Body of pancreas (tissue), 4 donors: Measurements from ENCODE around the gene UCK1. TPM values are rescaled to one million over a fixed set of nuclear protein-coding genes. Genes with fewer than 3 reads are reported as not detected.

ENCODE experiments used
- ATAC-seq: fragments of 150-250 bp; one replicate; pipeline ENCODE4 v1.9.1; 2016
- DNase-seq, 4 donors: peaks; one replicate each; pipeline ENCODE4 v3.0.0-alpha.2; 2019
- H3K27ac ChIP-seq, 4 donors: fragments of 200-600 bp; sonication (generic); 1 replicate in 3 of 4; 2 replicates in 1 of 4; pipeline versions ENCODE4 v1.5.1 to v1.6.1; 2016 to 2019; ENCODE audit warnings: mild to moderate bottlenecking in 1 of 4, mixed read lengths in 1 of 4, moderate library complexity in 1 of 4
- H3K27me3 ChIP-seq, 2 donors: fragments of 200-600 bp; sonication (generic); one replicate each; pipeline ENCODE4 v1.6.0; 2016; ENCODE audit warnings: mild to moderate bottlenecking in 1 of 2
- H3K36me3 ChIP-seq, 2 donors: fragments of 200-600 bp; sonication (generic); replicated peaks in 1 of 2; 2 replicates each; pipeline ENCODE4 v1.5.1; 2016; ENCODE audit warnings: low read depth in 2 of 2; ENCODE audit not compliant: insufficient read depth in 1 of 2
- H3K4me1 ChIP-seq: fragments of 200-600 bp; sonication (generic); one replicate; pipeline ENCODE4 v1.6.0; 2016
- H3K4me3 ChIP-seq, 2 donors: fragments of 200-600 bp; sonication (generic); 1 replicate in 1 of 2; 2 replicates in 1 of 2; pipeline ENCODE4 v1.5.1; 2016 to 2019
- H3K9me3 ChIP-seq, 3 donors: fragments of 200-600 bp; sonication (generic); 1 replicate in 2 of 3; 2 replicates in 1 of 3; pipeline ENCODE4 v1.5.1; 2016
- POLR2A ChIP-seq, 3 donors: fragments of 450-650 bp; IDR thresholded peaks; one replicate each; pipeline ENCODE4 v1.6.1; 2016; ENCODE audit warnings: antibody characterized with exemption in 3 of 3, mild to moderate bottlenecking in 2 of 3
- WGBS, 2 donors: methylation state at CpG; one replicate each; pipeline ENCODE4 v1.1.5; 2017; 5-methylcytosine and 5-hydroxymethylcytosine counted together
- intact Hi-C: fragments of 100-400 bp; cut with DNase I; formaldehyde crosslinking; loops from one replicate; pipeline ENCODE4 v1.15.1; 2023
- total RNA-seq, 2 donors: library from RNA; depleted of rRNA; stranded (reverse); fragments of >200 nt; gene quantifications; one replicate each; pipeline ENCODE4 v1.1.0, GENCODE V29; 2016
- TF ChIP-seq, protein P1 (sequence below), 7 experiments: fragments of 450-650 bp in 4 of 7; fragments of 200-600 bp in 3 of 7; sonication (generic) in 3 of 7; IDR thresholded peaks; one replicate each; pipeline ENCODE4 v1.5.1; 2016 to 2019; ENCODE audit warnings: antibody characterized with exemption in 7 of 7

The UCK1 gene
- total RNA-seq, 2 donors from 2014 or later = 16.5 to 37.1 TPM

- ATAC-seq = peak; percentile 26
- intact Hi-C loops = no loop called here
- peak overlapping the region in 2 of 4 donors; percentile 76 to 86 for H3K27ac ChIP-seq
- DNase-seq = peak in 2 of 4 donors; percentile 29 to 36
- H3K4me3 ChIP-seq = peak overlapping the region; percentile 32 to 34
- no peak for TF ChIP-seq POLR2A (IDR thresholded peaks at IDR 0.05)
- TF ChIP-seq, protein P1, sequence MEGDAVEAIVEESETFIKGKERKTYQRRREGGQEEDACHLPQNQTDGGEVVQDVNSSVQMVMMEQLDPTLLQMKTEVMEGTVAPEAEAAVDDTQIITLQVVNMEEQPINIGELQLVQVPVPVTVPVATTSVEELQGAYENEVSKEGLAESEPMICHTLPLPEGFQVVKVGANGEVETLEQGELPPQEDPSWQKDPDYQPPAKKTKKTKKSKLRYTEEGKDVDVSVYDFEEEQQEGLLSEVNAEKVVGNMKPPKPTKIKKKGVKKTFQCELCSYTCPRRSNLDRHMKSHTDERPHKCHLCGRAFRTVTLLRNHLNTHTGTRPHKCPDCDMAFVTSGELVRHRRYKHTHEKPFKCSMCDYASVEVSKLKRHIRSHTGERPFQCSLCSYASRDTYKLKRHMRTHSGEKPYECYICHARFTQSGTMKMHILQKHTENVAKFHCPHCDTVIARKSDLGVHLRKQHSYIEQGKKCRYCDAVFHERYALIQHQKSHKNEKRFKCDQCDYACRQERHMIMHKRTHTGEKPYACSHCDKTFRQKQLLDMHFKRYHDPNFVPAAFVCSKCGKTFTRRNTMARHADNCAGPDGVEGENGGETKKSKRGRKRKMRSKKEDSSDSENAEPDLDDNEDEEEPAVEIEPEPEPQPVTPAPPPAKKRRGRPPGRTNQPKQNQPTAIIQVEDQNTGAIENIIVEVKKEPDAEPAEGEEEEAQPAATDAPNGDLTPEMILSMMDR (IDR thresholded peaks at IDR 0.05) = no peak
- WGBS, 2 donors = 3% methylated on average over 14 to 30 of the region's 30 CpGs
- no peaks in the 10 kb centered on the region for H3K36me3 ChIP-seq
- H3K27me3 ChIP-seq = no peaks in the 10 kb centered on the region
- H3K4me1 ChIP-seq = peaks cover 19% of the 10 kb centered on the region
- peaks cover 0 to 15% (median 0%) of the 10 kb centered on the region in 3 donors for H3K9me3 ChIP-seq
Measured at GRCh38 chr9:131545786-131546335, 14.8 kb upstream of the UCK1 start.

GRCh38 chr9:131545003-131545785 lies 14.1 kb upstream of the UCK1 start, which contains the start of gene PRRT1B:
PRRT1B (plus strand) TSS chr9:131545523; CDS start chr9:131545616, 93 bp downstream.
- H3K9me3 ChIP-seq = peaks cover 0 to 15% (median 0%) of the 10 kb centered on the region in 3 donors
- peaks cover 19% of the 10 kb centered on the region for H3K4me1 ChIP-seq
- 9 to 26% methylated on average over 21 to 50 of the region's 50 CpGs for WGBS, 2 donors
- intact Hi-C loops = no loop called here
- H3K36me3 ChIP-seq = no peaks in the 10 kb centered on the region
- DNase-seq (peak; percentile 94 to 97 (median 96)), ATAC-seq (peak; percentile 99)
- peak within 1 kb of the TSS in 3 of 4 donors; percentile 71 to 86 (median 76) for H3K27ac ChIP-seq
- H3K4me3 ChIP-seq = peak within 1 kb of the TSS; percentile 32 to 34
- no peaks in the 10 kb centered on the region for H3K27me3 ChIP-seq
- TF ChIP-seq, protein P1 (IDR thresholded peaks at IDR 0.05) = peak in 1 of 7 experiments; percentile 23
- TF ChIP-seq POLR2A (IDR thresholded peaks at IDR 0.05) = peak; percentile 45 to 75 (median 64)

GRCh38 chr9:131543141-131543540 lies 12.1 kb upstream of the UCK1 start:
- Histone ChIP-seq H3K36me3 (no peaks in the 10 kb centered on the region), H3K4me3 (no peak overlapping the region), H3K27ac (no peak overlapping the region), H3K4me1 (peaks cover 19% of the 10 kb centered on the region), H3K9me3 (peaks cover 0 to 15% (median 0%) of the 10 kb centered on the region in 3 donors), H3K27me3 (no peaks in the 10 kb centered on the region)
- no peak for DNase-seq
- WGBS, 2 donors = 87 to 89% methylated on average over 6 of the region's 6 CpGs
- no peak for ATAC-seq
- intact Hi-C loops = no loop called here
- TF ChIP-seq POLR2A (IDR thresholded peaks at IDR 0.05) = no peak

DNA sequence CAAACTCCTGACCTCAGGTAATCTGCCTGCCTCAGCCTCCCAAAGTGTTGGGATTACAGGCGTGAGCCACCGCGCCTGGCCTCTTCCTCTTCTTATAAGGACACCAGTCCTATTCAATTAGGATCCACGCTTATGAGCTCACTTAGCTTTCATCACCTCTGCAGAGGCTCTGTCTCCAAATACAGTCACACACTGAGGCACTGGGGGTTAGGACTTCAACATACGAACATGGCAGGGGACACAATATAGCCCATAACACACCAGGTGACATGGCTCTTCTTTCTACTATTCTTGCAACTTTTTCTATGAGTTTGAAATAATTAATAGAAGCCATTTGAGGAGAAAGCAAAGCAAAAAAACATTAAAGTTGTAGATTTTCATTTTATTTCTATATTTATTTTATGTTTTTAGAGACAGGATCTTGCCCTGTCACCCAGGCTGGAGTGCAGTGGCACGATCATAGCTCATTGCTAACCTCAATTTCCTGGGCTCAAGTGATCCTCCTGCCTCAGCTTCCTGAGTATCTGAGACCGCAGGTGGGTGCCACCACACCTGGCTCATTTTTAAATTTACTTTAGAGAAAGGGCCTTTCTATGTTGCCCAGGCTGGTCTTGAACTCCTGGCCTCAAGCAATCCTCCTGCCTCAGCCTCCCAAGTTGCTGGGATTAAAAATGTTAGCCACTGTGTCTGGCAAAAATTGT lies 8.3 kb upstream of the UCK1 start:
- Histone ChIP-seq H3K36me3 (no peaks in the 10 kb centered on the region), H3K27ac (no peak overlapping the region), H3K27me3 (no peaks in the 10 kb centered on the region), H3K4me1 (peaks cover 12% of the 10 kb centered on the region), H3K9me3 (peaks cover 0 to 15% (median 0%) of the 10 kb centered on the region in 3 donors), H3K4me3 (no peak overlapping the region)
- ATAC-seq (no peak), DNase-seq (no peak)
- intact Hi-C loops = no loop called here
- 88 to 94% methylated on average over 7 of the region's 7 CpGs for WGBS, 2 donors
- no peak for TF ChIP-seq POLR2A (IDR thresholded peaks at IDR 0.05)
- TF ChIP-seq, protein P1 (IDR thresholded peaks at IDR 0.05) = no peak

- ATAC-seq (no peak), DNase-seq (no peak)
- Histone ChIP-seq H3K27me3 (no peaks in the 10 kb centered on the region), H3K27ac (no peak overlapping the region), H3K36me3 (no peaks in the 10 kb centered on the region), H3K9me3 (peaks cover 0 to 10% (median 0%) of the 10 kb centered on the region in 3 donors), H3K4me1 (peaks cover 16% of the 10 kb centered on the region), H3K4me3 (no peak overlapping the region)
- intact Hi-C loops = no loop called here
- TF ChIP-seq, protein P1 (IDR thresholded peaks at IDR 0.05) = no peak
- 92 to 96% methylated on average over 19 of the region's 19 CpGs for WGBS, 2 donors
Measured at GRCh38 chr9:131537946-131538345, 6.9 kb upstream of the UCK1 start.
